HCT116 (cell line): Measurements from ENCODE around the gene MAGT1. TPM values are rescaled to one million over a fixed set of nuclear protein-coding genes. Genes with fewer than 3 reads are reported as not detected.

Experiments
- ATAC-seq: fragments of 200-7000 bp; cut with Tn5 transposase; 2 replicates; pipeline ENCODE4 v1.9.1; 2020; ENCODE audit warnings: mild to moderate bottlenecking, moderate library complexity
- BruUV-seq: library from RNA; stranded (reverse); fragments of 400-500 nt; replicated peaks from 2 replicates; lab custom pipeline; 2021; lab: Mats Ljungman, UMichigan
- CTCF ChIA-PET: fragments of 300-600 bp; sonication (Branson Sonifier 250); formaldehyde crosslinking; loops from one replicate; lab custom pipeline; 2021; ENCODE audit warnings: antibody characterized with exemption; lab: Charles Lee
- POLR2A ChIA-PET: fragments of 300-600, 350-600 bp; sonication (Branson Sonifier 250); formaldehyde crosslinking; loops from one replicate; lab custom pipeline; 2021; ENCODE audit warnings: antibody characterized with exemption; lab: Charles Lee
- RAD21 ChIA-PET, 2 experiments: fragments of 300-600 bp; sonication (Branson Sonifier 250); formaldehyde crosslinking; loops; one replicate each; lab custom pipeline; 2023; ENCODE audit warnings: low total read pairs in 2 of 2; ENCODE audit not compliant: uncharacterized antibody in 2 of 2, unreplicated experiment in 2 of 2, low non-redundant PET in 1 of 2; lab: Charles Lee
- DNase-seq: peaks from one replicate; pipeline ENCODE4 v3.0.0-alpha.2; 2010; ENCODE audit warnings: low read depth, low spot score
- H2AFZ ChIP-seq: fragments of 200-600 bp; shearing (Covaris generic), sonication (generic); 2 replicates; pipeline ENCODE4 v1.6.1; 2017; ENCODE audit warnings: low read depth, mixed run types, mixed read lengths, antibody characterized with exemption, low read length; ENCODE audit not compliant: poor library complexity, severe bottlenecking
- H3K27ac ChIP-seq: 2 replicates; pipeline ENCODE4 v1.5.1; 2012; ENCODE audit warnings: low read depth, low read length
- H3K27me3 ChIP-seq: fragments of 200-600 bp; sonication (generic); 2 replicates; pipeline ENCODE4 v1.6.1; 2016; ENCODE audit warnings: mixed run types, low read length, mixed read lengths; ENCODE audit not compliant: insufficient read depth
- H3K36me3 ChIP-seq, 2 experiments: fragments of 200-500 bp in 1 of 2; fragments of 200-600 bp in 1 of 2; sonication (Bioruptor generic) in 1 of 2; sonication (generic) in 1 of 2; 2 replicates each; pipeline versions ENCODE4 v1.5.1 to v1.6.1; 2014 to 2016; ENCODE audit warnings: low read length in 2 of 2, inconsistent platforms in 1 of 2, mixed read lengths in 1 of 2, mixed run types in 1 of 2; ENCODE audit not compliant: insufficient read depth in 2 of 2, control insufficient read depth in 1 of 2
- H3K4me1 ChIP-seq, 2 experiments: fragments of 200-600 bp in 1 of 2; sonication (generic) in 1 of 2; 2 replicates each; pipeline versions ENCODE4 v1.5.1 to v1.6.1; 2012 to 2017; ENCODE audit warnings: low read length in 2 of 2, inconsistent platforms in 1 of 2, mild to moderate bottlenecking in 1 of 2, mixed read lengths in 1 of 2, mixed run types in 1 of 2, moderate library complexity in 1 of 2; ENCODE audit not compliant: insufficient read depth in 2 of 2, control insufficient read depth in 1 of 2
- H3K4me2 ChIP-seq: fragments of 200-600 bp; sonication (generic); 2 replicates; pipeline ENCODE4 v1.6.1; 2017; ENCODE audit warnings: mixed run types, low read length, mixed read lengths
- H3K4me3 ChIP-seq, 2 experiments: fragments of 200-600 bp in 1 of 2; sonication (generic) in 1 of 2; replicated peaks in 1 of 2; 2 replicates each; pipeline ENCODE4 v1.5.1; 2011 to 2016; ENCODE audit warnings: low read length in 2 of 2, control low read depth in 1 of 2, low read depth in 1 of 2, mild to moderate bottlenecking in 1 of 2, mixed read lengths in 1 of 2, mixed run types in 1 of 2
- H3K79me2 ChIP-seq: fragments of 200-600 bp; sonication (generic); 2 replicates; pipeline ENCODE4 v1.6.1; 2017; ENCODE audit warnings: mild to moderate bottlenecking, mixed run types, low read length, moderate library complexity, mixed read lengths; ENCODE audit not compliant: insufficient read depth
- H3K9ac ChIP-seq: fragments of 200-600 bp; sonication (generic); 2 replicates; pipeline ENCODE4 v1.6.1; 2016; ENCODE audit warnings: low read length, mixed read lengths
- H3K9me2 ChIP-seq: fragments of 200-600 bp; sonication (generic), shearing (Covaris generic); 2 replicates; pipeline ENCODE4 v1.6.1; 2017; ENCODE audit warnings: mixed run types, mild to moderate bottlenecking, moderate library complexity; ENCODE audit not compliant: insufficient read depth
- H3K9me3 ChIP-seq, 2 experiments: fragments of 200-500 bp in 1 of 2; fragments of 200-600 bp in 1 of 2; sonication (Bioruptor generic) in 1 of 2; sonication (generic) in 1 of 2; 2 replicates each; pipeline ENCODE4 v1.6.1; 2014 to 2017; ENCODE audit warnings: low read length in 2 of 2, mixed read lengths in 2 of 2, inconsistent platforms in 1 of 2, low read depth in 1 of 2, mild to moderate bottlenecking in 1 of 2, mixed run types in 1 of 2, moderate library complexity in 1 of 2; ENCODE audit not compliant: control insufficient read depth in 1 of 2, insufficient read depth in 1 of 2
- H4K20me1 ChIP-seq: fragments of 200-600 bp; sonication (generic), shearing (Covaris generic); 2 replicates; pipeline ENCODE4 v1.6.1; 2017; ENCODE audit warnings: mixed run types, mild to moderate bottlenecking, moderate library complexity; ENCODE audit not compliant: insufficient read depth
- RAD21 ChIP-seq: IDR thresholded peaks from 2 replicates; pipeline ENCODE4 v1.6.1; 2012; ENCODE audit warnings: low read depth, mild to moderate bottlenecking
- SP1 ChIP-seq: IDR thresholded peaks from 2 replicates; pipeline ENCODE4 v1.6.1; 2012; ENCODE audit warnings: low read depth
- intact Hi-C: fragments of 100-400 bp; cut with micrococcal nuclease; formaldehyde crosslinking; loops from 2 replicates; pipeline ENCODE4 v1.10.0; 2022
- total RNA-seq: library from RNA; stranded (reverse); gene quantifications from one replicate; pipeline ENCODE4 v1.2.1, GENCODE V29; 2021; ENCODE audit not compliant: unreplicated experiment
- TF ChIP-seq, protein P1 (sequence below), 3 experiments: fragments of 200-600 bp in 1 of 3; sonication (generic) in 1 of 3; IDR thresholded peaks in 2 of 3; conservative IDR thresholded peaks in 1 of 3; 2 replicates each; pipeline ENCODE4 v1.5.1; 2012 to 2017; ENCODE audit warnings: low read depth in 2 of 3, low read length in 2 of 3, antibody characterized with exemption in 1 of 3, borderline replicate concordance in 1 of 3, control low read depth in 1 of 3, mild to moderate bottlenecking in 1 of 3, mixed read lengths in 1 of 3, mixed run types in 1 of 3, moderate library complexity in 1 of 3; ENCODE audit not compliant: insufficient read depth in 1 of 3
- TF ChIP-seq, protein P2 (sequence below): IDR thresholded peaks from 2 replicates; pipeline ENCODE4 v1.6.1; 2012
- TF ChIP-seq, protein P3 (sequence below): IDR thresholded peaks from 2 replicates; pipeline ENCODE4 v1.6.1; 2011; ENCODE audit warnings: mild to moderate bottlenecking, low read length, moderate library complexity; ENCODE audit not compliant: insufficient replicate concordance; ENCODE audit errors: extremely low read depth

Gene MAGT1
- total RNA-seq, 1 experiment from 2014 or later = 39.5 TPM

DNA sequence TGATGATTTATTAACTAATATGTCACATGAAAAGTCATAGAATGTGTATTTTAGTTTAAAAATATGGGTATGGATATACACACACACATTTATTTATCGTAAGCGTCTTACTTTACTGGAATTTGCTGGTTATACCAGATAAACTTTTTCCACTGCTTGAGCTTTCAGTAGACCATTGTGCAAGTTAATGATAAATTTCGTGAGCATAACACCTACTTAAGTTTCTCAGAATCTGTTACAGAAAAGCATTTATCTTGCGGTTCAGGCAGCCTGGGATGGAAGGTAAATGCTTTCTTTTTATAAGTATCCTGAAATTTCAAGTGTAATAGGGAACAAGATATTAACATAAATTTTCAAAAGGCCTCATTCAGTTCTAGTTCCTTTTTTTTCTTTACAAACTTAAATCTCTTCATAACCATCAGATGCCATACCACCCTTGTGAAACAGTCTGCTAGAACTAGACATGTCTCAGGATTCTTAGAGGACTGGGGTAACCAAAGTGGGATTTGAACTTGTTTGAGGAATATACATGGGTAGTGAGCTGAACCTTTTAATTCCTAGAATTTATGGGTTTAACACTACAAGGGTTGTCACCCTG is 42.9 kb upstream of the MAGT1 start:
- Histone ChIP-seq H3K4me3 (no peak overlapping the region), H3K4me2 (no peak overlapping the region), H3K79me2 (no peaks in the 10 kb centered on the region), H3K36me3 (no peaks in the 10 kb centered on the region), H3K9me3 (no peaks in the 10 kb centered on the region), H4K20me1 (no peaks in the 10 kb centered on the region), H3K9ac (no peak overlapping the region)
- POLR2A ChIA-PET = no interaction called here
- intact Hi-C loops = no loop called here
- no TSS peak for BruUV-seq
- TF ChIP-seq, protein P1, sequence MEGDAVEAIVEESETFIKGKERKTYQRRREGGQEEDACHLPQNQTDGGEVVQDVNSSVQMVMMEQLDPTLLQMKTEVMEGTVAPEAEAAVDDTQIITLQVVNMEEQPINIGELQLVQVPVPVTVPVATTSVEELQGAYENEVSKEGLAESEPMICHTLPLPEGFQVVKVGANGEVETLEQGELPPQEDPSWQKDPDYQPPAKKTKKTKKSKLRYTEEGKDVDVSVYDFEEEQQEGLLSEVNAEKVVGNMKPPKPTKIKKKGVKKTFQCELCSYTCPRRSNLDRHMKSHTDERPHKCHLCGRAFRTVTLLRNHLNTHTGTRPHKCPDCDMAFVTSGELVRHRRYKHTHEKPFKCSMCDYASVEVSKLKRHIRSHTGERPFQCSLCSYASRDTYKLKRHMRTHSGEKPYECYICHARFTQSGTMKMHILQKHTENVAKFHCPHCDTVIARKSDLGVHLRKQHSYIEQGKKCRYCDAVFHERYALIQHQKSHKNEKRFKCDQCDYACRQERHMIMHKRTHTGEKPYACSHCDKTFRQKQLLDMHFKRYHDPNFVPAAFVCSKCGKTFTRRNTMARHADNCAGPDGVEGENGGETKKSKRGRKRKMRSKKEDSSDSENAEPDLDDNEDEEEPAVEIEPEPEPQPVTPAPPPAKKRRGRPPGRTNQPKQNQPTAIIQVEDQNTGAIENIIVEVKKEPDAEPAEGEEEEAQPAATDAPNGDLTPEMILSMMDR (IDR thresholded peaks at IDR 0.05 in 2 of 3, conservative IDR thresholded peaks at IDR 0.05 in 1 of 3; ENCODE audit: borderline replicate concordance in 1 of 3, insufficient read depth in 1 of 3, low read depth in 2 of 3, low read length in 2 of 3) = no peak
- TF ChIP-seq, protein P2, sequence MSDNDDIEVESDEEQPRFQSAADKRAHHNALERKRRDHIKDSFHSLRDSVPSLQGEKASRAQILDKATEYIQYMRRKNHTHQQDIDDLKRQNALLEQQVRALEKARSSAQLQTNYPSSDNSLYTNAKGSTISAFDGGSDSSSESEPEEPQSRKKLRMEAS = no peak
- TF ChIP-seq RAD21 = no peak
- TF ChIP-seq, protein P3, sequence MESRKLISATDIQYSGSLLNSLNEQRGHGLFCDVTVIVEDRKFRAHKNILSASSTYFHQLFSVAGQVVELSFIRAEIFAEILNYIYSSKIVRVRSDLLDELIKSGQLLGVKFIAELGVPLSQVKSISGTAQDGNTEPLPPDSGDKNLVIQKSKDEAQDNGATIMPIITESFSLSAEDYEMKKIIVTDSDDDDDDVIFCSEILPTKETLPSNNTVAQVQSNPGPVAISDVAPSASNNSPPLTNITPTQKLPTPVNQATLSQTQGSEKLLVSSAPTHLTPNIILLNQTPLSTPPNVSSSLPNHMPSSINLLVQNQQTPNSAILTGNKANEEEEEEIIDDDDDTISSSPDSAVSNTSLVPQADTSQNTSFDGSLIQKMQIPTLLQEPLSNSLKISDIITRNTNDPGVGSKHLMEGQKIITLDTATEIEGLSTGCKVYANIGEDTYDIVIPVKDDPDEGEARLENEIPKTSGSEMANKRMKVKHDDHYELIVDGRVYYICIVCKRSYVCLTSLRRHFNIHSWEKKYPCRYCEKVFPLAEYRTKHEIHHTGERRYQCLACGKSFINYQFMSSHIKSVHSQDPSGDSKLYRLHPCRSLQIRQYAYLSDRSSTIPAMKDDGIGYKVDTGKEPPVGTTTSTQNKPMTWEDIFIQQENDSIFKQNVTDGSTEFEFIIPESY = no peak
- no peak for TF ChIP-seq SP1
- TF ChIP-seq, all 23 proteins: peak for 0
- Histone ChIP-seq H3K27ac (no peak overlapping the region), H3K9me2 (no peaks in the 10 kb centered on the region), H2AFZ (no peak overlapping the region), H3K4me1 (peaks cover 7 to 15% of the 10 kb centered on the region in 2 experiments), H3K27me3 (no peaks in the 10 kb centered on the region)
- ATAC-seq (no peak), DNase-seq (no peak)
- RAD21 ChIA-PET = no interaction called here
- CTCF ChIA-PET = no interaction called here
